SK-N-SH (cell line): ENCODE measurements around the gene NRARP.

Source experiments
- EP300 ChIP-seq, 2 experiments: IDR thresholded peaks; 2 replicates each; pipeline versions ENCODE4 v1.4.0 to v1.6.1; 2012; ENCODE audit warnings: borderline replicate concordance in 1 of 2, low read depth in 1 of 2, low read length in 1 of 2
- EZH2phosphoT487 ChIP-seq: fragments of 200-600 bp; sonication (generic); IDR thresholded peaks from 2 replicates; pipeline ENCODE4 v1.6.1; 2017; ENCODE audit warnings: low read depth, mixed run types, mild to moderate bottlenecking, antibody characterized with exemption, moderate library complexity, borderline replicate concordance
- FOSL2 ChIP-seq: IDR thresholded peaks from 2 replicates; pipeline ENCODE4 v1.4.0; 2012; ENCODE audit warnings: low read depth, mild to moderate bottlenecking, moderate library complexity, borderline replicate concordance
- GABPA ChIP-seq: IDR thresholded peaks from 2 replicates; pipeline ENCODE4 v1.4.0; 2012; ENCODE audit warnings: low read depth, mild to moderate bottlenecking
- GATA2 ChIP-seq: sonication (generic); formaldehyde crosslinking; IDR thresholded peaks from 2 replicates; pipeline ENCODE4 v1.5.0; 2020; ENCODE audit warnings: mild to moderate bottlenecking, missing genetic modification reagents
- POLR2AphosphoS5 ChIP-seq: IDR thresholded peaks from 2 replicates; pipeline ENCODE4 v1.6.1; 2012; ENCODE audit warnings: low read depth, low read length
- RAD21 ChIP-seq: IDR thresholded peaks from 2 replicates; pipeline ENCODE4 v1.6.1; 2012; ENCODE audit warnings: mild to moderate bottlenecking, low read length
- SIN3A ChIP-seq: IDR thresholded peaks from 2 replicates; pipeline ENCODE4 v1.6.1; 2012; ENCODE audit warnings: low read depth, mild to moderate bottlenecking, low read length, moderate library complexity, borderline replicate concordance
- SMC3 ChIP-seq: IDR thresholded peaks from 2 replicates; pipeline ENCODE4 v1.6.1; 2012; ENCODE audit warnings: low read depth, low read length, improper control_type of control experiment
- TEAD4 ChIP-seq: IDR thresholded peaks from 2 replicates; pipeline ENCODE4 v1.4.0; 2012; ENCODE audit warnings: mild to moderate bottlenecking, borderline replicate concordance; ENCODE audit not compliant: insufficient read depth
- TF ChIP-seq, protein P1 (sequence below): fragments of 200-600 bp; sonication (generic); IDR thresholded peaks from 2 replicates; pipeline ENCODE4 v1.6.1; 2017; ENCODE audit warnings: antibody characterized with exemption, mild to moderate bottlenecking, moderate library complexity
- TF ChIP-seq, protein P2 (sequence below): IDR thresholded peaks from 2 replicates; pipeline ENCODE4; 2012
- TF ChIP-seq, protein P3 (sequence below): fragments of 150-350 bp; IDR thresholded peaks from 2 replicates; pipeline ENCODE4 v1.6.1; 2017; ENCODE audit warnings: antibody characterized with exemption, low read length, low read depth, borderline replicate concordance

DNA sequence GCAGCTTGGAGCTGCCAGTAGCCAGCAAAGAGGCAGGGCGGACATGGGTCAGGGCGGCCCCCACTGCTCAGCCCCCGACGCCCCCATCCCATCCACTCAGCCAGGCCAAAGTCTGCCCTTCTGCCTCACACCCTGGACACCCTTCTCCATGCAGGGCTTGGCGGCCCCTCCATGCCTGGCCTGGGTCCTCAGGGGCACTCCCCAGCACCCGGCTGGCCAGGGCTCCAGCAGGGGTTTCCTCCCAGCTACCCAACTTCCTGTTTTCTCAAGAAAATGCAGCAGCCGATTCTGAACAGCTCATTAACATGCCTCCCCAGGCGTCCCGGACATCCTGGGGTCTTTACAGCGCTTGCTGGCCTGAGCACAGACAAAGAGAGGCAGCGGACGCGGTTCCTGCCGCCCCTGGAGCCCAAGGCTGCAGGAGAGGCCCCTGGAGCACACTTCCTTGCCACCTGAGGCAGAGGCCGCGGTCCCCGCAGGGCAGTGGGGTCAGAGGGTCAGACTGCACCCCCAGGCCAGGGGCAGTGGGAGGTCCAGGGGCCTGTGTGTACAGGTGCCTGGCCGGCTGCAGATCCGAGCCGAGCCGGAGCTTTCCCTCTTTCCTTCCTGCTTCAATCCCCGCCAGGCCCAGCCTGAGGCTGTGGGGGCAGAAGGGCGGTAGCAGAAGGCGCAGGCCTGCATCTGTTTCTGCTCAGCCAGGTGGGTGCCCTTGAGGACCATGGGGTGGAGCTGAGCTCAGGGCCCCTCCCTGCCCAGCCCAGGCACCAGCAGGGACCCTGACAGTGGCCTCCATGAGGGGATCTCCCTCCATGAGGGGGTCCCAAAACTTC, 18.7 kb upstream of the NRARP start:
- TF ChIP-seq, protein P1, sequence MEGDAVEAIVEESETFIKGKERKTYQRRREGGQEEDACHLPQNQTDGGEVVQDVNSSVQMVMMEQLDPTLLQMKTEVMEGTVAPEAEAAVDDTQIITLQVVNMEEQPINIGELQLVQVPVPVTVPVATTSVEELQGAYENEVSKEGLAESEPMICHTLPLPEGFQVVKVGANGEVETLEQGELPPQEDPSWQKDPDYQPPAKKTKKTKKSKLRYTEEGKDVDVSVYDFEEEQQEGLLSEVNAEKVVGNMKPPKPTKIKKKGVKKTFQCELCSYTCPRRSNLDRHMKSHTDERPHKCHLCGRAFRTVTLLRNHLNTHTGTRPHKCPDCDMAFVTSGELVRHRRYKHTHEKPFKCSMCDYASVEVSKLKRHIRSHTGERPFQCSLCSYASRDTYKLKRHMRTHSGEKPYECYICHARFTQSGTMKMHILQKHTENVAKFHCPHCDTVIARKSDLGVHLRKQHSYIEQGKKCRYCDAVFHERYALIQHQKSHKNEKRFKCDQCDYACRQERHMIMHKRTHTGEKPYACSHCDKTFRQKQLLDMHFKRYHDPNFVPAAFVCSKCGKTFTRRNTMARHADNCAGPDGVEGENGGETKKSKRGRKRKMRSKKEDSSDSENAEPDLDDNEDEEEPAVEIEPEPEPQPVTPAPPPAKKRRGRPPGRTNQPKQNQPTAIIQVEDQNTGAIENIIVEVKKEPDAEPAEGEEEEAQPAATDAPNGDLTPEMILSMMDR: no peak
- no peak for TF ChIP-seq FOSL2
- no peak for TF ChIP-seq POLR2AphosphoS5
- no peak for TF ChIP-seq EP300 (IDR thresholded peaks at IDR 0.05; ENCODE audit: borderline replicate concordance in 1 of 2, low read depth in 1 of 2, low read length in 1 of 2)
- TF ChIP-seq, protein P2, sequence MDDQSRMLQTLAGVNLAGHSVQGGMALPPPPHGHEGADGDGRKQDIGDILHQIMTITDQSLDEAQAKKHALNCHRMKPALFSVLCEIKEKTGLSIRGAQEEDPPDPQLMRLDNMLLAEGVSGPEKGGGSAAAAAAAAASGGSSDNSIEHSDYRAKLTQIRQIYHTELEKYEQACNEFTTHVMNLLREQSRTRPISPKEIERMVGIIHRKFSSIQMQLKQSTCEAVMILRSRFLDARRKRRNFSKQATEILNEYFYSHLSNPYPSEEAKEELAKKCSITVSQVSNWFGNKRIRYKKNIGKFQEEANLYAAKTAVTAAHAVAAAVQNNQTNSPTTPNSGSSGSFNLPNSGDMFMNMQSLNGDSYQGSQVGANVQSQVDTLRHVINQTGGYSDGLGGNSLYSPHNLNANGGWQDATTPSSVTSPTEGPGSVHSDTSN: no peak
- TF ChIP-seq, protein P3, sequence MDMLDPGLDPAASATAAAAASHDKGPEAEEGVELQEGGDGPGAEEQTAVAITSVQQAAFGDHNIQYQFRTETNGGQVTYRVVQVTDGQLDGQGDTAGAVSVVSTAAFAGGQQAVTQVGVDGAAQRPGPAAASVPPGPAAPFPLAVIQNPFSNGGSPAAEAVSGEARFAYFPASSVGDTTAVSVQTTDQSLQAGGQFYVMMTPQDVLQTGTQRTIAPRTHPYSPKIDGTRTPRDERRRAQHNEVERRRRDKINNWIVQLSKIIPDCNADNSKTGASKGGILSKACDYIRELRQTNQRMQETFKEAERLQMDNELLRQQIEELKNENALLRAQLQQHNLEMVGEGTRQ: no peak
- TF ChIP-seq TEAD4: no peak
- TF ChIP-seq RAD21: no peak
- no peak for TF ChIP-seq GATA2 (CRISPR knock-in tag)
- no peak for TF ChIP-seq EZH2phosphoT487
- no peak for TF ChIP-seq GABPA
- TF ChIP-seq SMC3: no peak
- no peak for TF ChIP-seq SIN3A
